Ramos (cell line): ENCODE measurements around the gene HEATR1.
"Not testable (repeated sequence)": the region's sequence is repeated elsewhere in the genome, so short reads cannot be mapped to it uniquely, and the experiment has no call there.

ENCODE experiments used
- in situ Hi-C: fragments of 300-500 bp; cut with MboI; formaldehyde crosslinking; loops from one replicate; pipeline ENCODE4 v1.14.3; 2022; ENCODE audit warnings: low sequenced_read_pairs; ENCODE audit not compliant: unreplicated experiment

Gene HEATR1, protein sequence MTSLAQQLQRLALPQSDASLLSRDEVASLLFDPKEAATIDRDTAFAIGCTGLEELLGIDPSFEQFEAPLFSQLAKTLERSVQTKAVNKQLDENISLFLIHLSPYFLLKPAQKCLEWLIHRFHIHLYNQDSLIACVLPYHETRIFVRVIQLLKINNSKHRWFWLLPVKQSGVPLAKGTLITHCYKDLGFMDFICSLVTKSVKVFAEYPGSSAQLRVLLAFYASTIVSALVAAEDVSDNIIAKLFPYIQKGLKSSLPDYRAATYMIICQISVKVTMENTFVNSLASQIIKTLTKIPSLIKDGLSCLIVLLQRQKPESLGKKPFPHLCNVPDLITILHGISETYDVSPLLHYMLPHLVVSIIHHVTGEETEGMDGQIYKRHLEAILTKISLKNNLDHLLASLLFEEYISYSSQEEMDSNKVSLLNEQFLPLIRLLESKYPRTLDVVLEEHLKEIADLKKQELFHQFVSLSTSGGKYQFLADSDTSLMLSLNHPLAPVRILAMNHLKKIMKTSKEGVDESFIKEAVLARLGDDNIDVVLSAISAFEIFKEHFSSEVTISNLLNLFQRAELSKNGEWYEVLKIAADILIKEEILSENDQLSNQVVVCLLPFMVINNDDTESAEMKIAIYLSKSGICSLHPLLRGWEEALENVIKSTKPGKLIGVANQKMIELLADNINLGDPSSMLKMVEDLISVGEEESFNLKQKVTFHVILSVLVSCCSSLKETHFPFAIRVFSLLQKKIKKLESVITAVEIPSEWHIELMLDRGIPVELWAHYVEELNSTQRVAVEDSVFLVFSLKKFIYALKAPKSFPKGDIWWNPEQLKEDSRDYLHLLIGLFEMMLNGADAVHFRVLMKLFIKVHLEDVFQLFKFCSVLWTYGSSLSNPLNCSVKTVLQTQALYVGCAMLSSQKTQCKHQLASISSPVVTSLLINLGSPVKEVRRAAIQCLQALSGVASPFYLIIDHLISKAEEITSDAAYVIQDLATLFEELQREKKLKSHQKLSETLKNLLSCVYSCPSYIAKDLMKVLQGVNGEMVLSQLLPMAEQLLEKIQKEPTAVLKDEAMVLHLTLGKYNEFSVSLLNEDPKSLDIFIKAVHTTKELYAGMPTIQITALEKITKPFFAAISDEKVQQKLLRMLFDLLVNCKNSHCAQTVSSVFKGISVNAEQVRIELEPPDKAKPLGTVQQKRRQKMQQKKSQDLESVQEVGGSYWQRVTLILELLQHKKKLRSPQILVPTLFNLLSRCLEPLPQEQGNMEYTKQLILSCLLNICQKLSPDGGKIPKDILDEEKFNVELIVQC (N-terminal part only)

DNA sequence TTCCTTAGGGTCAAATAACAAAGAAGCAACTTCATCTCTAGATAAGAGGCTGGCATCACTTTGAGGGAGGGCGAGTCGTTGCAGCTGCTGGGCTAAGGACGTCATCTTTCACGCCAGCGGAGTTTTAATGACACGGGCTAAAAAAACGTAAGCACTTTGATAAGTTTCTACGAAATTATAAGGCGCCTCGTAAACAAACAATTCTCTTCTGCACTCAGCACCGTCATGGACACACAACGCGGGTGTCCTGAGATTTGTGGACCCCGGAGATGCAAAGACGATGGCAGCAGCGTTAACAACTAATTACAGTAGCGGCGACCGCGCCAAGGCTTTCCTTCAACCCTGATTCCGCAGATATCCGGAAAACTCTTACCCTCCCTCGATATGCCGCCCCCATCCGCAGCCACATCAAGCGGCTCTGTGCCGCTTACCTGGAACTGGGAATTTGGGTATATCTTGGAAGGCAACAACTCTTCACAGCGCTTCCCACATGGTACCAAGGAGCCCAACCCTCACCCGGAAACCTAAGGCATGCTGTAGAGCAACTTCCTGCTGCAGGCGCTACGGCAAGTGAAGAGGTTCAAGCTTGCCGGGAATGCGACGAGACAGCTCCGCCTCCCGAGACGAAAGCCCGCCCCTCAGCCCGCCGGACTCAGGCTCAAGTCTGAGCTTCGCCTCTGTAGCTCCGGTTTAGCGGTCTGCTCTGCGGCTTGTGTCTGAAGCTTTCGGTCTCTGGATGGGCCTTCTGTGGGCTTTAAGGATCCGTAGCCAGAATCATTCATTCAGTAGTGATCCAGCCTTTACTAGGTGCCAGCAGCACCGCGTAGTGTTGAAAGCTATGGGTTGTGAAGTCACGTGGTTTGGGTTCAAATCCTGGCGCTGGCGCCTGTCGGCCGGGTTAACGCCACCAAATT is at the start of gene HEATR1:
HEATR1 (minus strand) TSS at position 526 of the 914 bp plus-strand sequence; CDS start at position 105, 421 bp downstream.
- in situ Hi-C loops = no loop called here

DNA sequence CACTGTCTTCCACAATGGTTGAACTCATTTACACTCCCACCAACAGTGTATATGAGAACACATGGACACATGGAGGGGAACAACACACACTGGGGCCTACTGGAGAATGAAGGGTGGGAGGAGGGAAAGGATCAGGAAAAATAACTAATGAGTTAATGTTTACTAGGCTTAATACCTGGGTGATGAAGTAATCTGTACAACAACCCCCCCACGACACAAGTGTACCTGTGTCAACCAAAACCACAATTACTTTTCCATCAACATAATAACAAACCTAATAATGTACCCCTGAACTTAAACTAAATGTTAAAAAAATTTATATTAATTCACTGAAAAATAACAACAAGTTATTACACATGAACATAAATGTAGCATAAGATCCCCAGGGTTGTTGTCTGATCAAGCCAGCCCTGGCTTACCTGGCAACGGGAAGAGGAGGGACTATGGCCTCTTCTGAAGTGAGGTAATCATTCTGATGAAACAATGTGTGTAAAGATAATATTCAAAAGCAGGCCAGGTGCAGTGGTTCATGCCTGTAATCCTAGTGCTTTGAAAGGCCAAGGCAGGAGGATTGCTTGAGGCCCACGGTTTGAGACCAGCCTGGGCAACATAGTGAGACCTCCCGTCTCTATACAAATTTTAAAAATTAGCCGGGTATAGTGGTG is 40.8 kb upstream of the HEATR1 start:
- in situ Hi-C loops = no loop called here

DNA sequence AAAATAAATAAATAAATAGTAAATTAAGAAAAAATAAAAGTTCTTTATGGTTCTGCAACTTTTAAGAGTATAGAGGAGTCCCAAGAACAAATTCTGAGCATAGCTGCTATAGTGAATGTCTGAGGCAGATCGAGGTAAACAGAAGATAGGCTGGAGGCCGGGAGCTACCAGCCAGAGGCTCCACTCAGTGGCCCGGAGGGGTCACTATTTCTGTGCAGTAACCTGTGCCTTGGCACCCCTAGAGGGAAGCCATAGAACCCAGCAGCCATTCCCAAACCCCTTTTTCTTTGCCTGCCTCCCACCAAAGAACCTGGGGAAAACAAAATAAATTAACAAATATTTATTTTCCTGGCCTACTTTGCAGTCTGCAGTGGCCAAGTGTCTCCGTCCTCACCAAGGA is 38.4 kb upstream of the HEATR1 start:
- in situ Hi-C loops = no loop called here

DNA sequence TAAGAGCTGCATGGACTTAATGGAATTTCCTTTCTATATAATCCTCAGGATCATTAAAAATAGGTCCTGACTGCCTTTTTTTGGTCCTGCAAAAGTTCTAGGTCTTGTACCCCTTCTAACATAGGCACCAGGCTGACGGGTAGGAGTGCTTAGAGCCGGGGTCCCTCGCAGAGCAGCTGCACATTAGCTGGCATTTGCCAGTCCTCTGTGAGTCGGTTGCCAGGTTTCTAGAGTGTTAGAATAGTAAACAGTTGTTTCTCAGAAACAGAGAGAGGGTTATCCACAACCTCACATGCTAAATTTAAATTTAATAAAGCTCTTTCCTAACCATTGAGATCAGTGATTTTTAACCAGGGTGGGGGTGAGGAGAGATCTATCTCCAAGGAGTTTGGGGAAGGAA is 35.4 kb upstream of the HEATR1 start:
- in situ Hi-C loops = no loop called here

DNA sequence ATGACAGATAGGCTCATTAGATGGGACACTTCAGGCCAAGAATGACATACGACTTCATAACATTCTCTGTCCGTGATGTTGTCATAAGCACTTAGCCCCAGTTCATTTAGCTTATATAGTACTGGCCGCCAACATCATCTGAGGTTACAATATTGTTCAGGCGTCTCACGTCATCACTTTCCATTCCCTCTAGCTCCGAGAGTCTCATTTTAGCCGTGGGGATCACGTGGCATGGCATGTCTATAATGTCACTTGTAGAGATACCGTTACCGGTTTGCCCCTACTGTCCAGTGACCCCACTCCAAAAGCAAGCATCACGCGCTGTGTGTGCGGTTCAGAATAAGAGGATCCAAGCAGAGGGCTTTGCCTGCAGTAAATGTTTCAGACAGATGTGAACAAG is 34.6 kb upstream of the HEATR1 start:
- in situ Hi-C loops = no loop called here

DNA sequence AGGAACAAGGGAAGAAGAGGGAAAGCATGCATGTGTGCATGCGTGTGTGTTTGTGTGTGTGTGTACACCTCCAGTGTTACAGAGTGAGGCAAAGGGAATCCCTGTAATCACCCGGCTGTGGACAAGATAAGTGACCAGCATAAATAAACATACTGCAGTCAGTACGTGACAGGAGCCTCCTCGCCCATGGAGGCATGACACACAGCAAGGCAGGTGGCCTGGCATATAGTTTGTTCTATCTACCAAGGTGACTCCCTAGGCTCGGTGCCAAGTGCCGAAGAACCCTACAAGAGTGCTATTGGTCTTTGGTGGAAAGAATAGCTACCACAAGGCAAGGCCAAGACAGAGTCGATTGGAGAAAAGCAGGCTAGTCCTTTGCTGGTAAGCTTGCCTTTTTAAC is 31.7 kb upstream of the HEATR1 start:
- in situ Hi-C loops = no loop called here

DNA sequence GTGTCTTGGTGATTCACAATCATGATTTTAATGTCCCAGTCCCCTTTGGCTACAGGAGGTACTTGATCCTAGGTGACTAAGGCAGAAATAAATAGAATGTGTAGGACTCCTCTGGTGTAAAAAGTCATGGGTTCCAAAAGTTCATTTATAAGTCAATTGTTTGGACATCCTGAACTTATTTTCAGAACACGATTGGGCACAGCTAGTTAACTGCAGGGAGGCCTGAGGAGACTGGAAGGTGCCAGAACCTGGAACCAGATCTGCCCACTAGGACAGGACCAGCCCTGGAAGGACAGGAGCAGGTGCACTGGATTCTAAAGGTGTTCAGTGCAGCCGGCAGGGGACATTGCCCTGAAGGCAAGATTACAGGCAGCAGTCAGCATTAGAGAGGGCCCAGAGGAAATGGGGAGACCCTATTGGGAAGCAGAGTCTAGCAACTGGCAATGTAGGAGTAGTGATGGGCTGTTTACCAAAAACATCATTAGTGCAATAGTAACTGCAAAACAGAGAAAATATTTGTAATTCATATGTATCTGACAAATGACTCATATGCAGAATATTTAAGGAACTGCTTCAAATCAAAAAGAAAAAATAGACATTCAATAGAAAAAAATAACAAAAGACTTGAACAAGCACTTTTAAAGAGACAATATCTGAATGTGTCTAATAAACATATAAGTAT is 23.6 kb upstream of the HEATR1 start:
- in situ Hi-C loops = no loop called here

DNA sequence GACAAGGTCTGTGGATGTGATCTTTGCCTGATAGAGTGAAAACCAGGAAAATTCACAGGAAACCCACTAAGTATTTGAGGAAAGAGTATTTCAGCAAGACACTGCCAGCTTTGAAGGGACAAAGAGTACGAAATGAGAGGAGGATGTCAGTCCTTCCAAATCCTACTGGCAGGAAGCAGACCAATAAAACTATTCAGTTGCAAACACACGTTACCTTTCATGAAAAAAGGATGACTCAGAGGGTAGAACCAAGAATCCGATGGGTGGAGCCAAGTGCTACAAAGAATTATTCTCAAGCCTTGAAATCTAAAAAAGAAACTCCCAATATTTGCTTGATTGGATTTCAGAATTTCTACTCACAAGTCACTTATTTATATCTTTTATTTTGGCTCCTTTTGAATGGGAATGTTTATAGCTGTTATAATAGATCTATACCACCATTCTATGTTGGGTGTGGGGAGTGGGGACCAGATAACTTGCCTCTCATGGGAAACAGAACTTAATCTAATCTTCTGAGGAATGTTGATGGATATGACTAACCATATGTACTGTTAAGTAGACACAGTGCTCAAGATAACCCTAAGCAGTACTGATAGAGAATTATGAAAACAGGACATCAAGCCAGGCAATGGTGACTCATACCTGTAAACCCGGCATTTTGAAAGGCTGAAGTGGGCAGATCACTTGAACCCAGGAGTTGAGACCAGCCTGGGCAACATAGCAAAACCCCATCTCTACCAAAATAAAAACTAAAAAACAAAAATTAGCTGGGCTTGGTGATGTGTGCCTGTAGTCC is 19.3 kb upstream of the HEATR1 start:
- in situ Hi-C loops = no loop called here

DNA sequence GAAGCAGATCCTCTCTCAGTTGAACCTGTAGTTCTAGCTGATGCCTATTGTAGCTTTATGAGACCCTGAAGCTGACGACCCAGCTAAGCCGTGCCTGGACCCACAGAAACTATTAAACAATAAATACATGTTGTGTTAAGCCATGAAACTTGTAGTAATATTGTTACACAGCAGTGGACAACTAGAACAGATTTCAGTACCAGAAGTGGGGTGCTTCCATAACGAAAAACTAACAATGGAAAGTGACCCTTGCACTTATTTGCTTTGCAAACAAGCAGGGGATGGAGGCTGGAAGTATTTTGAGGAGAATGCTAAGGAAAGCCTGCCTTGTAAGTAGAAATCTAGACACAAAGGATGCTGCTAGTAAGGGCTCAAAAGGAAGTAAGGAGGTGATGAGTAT is 18.1 kb upstream of the HEATR1 start:
- in situ Hi-C loops = no loop called here

DNA sequence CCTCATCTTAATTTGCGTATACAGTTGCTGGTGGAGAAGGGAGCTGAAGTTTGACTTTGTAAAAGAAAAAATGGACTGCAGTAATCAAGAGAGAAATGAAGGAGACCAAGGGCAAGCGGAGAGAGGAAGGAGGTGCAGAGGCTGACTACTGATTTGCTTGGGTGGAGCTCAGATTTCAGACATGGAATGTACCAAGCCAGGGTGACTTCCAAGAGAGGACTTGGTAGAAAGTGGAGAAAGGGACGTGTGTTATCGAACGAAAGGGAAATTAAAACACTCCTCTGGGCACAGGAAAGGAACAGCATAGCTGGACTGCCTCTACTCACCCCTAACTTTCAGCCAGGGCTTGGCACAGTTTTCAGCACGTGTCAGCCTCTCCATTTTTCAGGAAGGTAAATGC is 15.1 kb upstream of the HEATR1 start:
- in situ Hi-C loops = no loop called here

DNA sequence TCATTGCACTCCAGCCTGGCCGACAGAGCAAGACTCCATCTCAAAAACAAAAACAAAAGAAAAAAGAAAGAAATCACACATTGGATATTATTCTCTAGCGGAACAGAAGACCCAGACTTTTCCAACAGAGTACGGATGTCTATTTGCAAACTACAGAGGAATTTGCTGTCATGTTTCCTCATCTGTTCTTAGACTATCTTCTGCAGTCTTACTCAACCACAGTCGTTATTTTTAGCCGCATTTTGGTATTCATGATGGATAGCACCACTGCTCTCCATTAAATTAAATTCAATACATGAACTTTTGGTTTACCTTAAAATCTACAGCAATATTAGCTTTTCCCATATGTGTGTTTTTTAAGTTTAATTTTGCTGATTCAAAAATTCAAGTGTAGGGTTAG is 14.2 kb upstream of the HEATR1 start:
- in situ Hi-C loops = no loop called here

DNA sequence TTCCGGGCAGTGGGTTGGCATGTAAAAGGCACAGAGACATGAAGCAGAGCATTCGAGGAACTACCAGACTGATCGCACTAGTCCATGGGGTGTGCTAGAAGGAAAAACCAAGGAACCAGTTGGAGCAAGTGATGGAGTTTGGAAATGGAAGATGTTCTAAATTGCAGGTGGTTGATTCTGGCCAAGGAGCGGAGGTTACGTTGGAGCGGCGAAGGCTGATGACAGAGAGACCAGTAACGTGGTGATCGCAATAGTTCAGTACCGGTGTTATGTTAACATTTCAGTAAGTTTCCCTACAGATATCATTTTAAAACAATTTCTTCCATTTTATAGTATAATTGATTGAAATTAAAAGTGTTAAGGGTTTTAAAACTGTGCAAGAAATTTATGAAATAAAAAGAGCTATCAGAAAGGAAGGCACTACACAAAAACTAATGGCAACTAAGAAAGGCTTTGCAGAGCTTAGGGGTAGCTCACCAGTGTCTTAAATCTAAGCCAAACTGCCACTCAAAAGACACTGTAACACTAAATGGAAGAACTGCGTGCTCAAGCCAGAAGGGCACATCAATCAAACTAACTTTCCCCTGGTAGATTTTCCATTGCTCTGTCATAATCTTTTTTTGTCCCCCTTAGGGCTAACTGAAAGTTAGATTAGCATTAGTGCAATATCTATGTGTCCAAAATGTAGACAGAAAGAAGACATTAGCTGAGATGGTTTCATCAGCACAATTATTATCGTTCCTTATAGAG is 11.3 kb upstream of the HEATR1 start:
- in situ Hi-C loops = no loop called here

DNA sequence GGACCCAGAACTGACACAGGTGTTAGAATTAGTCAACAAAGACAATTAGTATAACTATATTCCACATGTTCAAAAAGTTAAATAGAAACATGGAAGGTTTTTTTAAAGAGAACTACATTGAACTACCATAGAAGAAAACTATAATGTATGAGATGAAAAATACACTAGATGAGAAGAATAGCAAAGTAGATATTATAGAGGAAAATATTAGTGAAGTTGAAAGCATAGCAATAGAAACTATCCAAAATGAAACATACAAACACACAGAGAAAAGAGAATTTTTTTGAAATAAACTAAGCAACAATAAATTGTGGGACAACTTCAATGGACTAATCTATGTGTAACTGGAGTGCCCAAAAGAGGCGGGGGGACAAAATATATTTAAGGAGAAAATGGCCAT is 8.0 kb upstream of the HEATR1 start:
- in situ Hi-C loops = no loop called here

DNA sequence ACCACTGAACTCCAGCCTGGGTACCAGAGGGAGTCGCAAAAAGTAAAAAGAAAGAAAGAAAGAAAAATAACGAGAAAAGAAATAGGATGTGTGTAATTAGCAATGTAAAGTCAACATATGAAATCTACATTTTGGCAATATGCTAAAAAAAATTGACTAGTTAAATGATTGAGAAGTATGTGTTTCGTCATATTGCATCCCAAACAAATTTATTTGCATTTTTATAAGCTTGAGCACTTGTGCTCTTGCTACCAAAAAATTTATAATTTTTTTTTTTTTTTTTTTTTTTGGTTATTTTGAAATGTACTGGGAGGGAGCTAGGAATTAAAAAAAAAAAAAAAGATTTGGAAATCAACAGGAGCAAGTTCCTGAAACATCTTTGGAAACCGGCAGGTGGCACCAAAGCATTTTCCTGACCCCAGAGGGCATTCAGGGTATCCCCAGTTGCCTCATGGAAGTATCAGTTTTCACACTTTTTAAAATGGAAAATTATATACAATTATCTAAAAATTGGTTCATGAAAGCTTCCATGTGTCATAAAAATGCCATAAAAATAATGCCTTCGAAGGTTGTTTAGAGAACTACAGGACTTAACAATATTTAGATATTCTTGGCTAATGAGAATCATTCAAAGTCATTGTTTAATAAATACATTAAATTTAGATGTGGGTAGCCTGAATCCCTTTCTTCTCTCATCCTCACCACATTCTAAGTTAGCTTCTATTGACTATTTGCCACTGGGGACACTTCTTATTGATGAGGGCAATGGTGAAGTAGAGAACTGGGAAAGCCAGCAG is 4.8 kb upstream of the HEATR1 start:
- in situ Hi-C loops = no loop called here

DNA sequence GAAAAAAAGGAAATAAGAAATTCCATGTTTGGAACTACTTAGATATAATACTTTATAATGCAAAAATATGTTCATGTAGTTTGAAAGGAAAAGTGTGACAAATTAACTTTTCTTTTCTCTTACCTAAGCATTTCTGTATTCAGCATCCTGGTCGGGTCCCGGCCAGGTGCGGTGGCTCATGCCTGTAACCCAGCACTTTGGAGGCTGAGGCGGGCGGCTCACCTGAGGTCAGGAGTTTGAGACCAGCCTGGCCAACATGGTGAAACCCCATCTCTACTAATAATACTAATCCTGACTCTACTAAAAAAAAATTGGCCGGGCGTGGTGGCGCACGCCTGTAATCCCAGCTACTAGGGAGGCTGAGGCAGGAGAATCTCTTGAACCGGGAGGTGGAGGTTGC is 3.3 kb upstream of the HEATR1 start:
- in situ Hi-C loops = not testable (repeated sequence)
